Measurements from ENCODE around the gene ZNF827. TPM values are rescaled to one million over a fixed set of nuclear protein-coding genes. Genes with fewer than 3 reads are reported as not detected.

ZNF827 gene
- total RNA-seq, 1 experiment from 2014 or later = 29.4 TPM

DNA sequence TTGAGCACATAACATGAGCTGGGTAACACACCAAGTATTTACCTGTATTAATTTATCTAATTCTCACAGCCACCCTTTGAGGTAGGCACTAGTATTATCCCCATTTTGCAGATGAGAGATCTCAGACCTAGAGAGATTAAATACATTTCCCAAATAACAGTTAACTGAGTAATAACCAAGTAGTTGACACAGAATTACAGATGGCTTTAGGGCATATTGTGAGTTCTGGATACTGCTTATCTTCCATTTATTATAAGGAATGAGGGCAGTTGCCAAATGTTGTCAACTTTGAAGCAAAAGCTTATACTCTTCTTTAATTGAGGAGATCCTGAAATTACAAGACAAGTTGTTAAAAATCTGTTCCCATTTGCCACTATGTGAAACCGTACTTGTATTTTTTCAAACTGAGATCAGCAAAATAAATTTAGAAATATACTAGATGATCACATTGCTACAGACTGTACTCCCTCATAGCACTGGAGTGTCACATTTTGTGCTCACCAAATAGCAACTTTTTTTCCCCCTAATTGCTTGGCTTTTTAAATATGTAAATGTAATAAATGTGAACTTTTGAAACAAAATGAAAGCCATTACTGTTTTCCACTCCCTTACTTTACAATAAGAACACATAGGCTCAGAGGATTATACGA, 62.0 kb downstream of the ZNF827 start:
- H3K79me2 ChIP-seq (ENCODE audit: insufficient read depth, low read length) = peaks cover 3% of the 10 kb centered on the region; the same call in 1 of the 2 replicates

More for the DNA sequence above, 62.0 kb downstream of the ZNF827 start:
- no peak overlapping the region for H3K27ac ChIP-seq (ENCODE audit: insufficient read length, low read depth, low read length)
- no peak overlapping the region for H2BK12ac ChIP-seq (ENCODE audit: insufficient read length, low read depth, low read length)
- H3K14ac ChIP-seq (ENCODE audit: insufficient read depth, low read length) = no peak overlapping the region
- H2AFZ ChIP-seq (ENCODE audit: low read length) = no peak overlapping the region
- H2BK120ac ChIP-seq (ENCODE audit: low read depth, low read length, poor library complexity, severe bottlenecking) = no peak overlapping the region
- TF ChIP-seq, protein P1, sequence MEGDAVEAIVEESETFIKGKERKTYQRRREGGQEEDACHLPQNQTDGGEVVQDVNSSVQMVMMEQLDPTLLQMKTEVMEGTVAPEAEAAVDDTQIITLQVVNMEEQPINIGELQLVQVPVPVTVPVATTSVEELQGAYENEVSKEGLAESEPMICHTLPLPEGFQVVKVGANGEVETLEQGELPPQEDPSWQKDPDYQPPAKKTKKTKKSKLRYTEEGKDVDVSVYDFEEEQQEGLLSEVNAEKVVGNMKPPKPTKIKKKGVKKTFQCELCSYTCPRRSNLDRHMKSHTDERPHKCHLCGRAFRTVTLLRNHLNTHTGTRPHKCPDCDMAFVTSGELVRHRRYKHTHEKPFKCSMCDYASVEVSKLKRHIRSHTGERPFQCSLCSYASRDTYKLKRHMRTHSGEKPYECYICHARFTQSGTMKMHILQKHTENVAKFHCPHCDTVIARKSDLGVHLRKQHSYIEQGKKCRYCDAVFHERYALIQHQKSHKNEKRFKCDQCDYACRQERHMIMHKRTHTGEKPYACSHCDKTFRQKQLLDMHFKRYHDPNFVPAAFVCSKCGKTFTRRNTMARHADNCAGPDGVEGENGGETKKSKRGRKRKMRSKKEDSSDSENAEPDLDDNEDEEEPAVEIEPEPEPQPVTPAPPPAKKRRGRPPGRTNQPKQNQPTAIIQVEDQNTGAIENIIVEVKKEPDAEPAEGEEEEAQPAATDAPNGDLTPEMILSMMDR (conservative IDR thresholded peaks at IDR 0.05) = no peak
- H3K4me1 ChIP-seq (ENCODE audit: insufficient read depth, low read length) = 0 out of 2 replicates have a peak, but pooled peaks cover 2% of the 10 kb centered on the region
- H4K91ac ChIP-seq (ENCODE audit: insufficient read length, low read depth, low read length) = no peak overlapping the region
- DNase-seq = no peak
- no peak overlapping the region for H4K8ac ChIP-seq (replicated peaks; ENCODE audit: insufficient read length, low read depth, low read length)
- no peak overlapping the region for H3K18ac ChIP-seq (ENCODE audit: insufficient read length, low read depth, low read length)
- no peak overlapping the region for H4K5ac ChIP-seq (ENCODE audit: insufficient read length, low read depth, low read length)
- no peak overlapping the region for H2BK20ac ChIP-seq (ENCODE audit: low read depth, low read length, poor library complexity, severe bottlenecking)
- H3T11ph ChIP-seq (ENCODE audit: low read length) = no peak overlapping the region
- H3K9me3 Mint-ChIP-seq = no peaks in the 10 kb centered on the region
- H3K9ac ChIP-seq (ENCODE audit: extremely low read depth, insufficient read length, low read length) = no peak overlapping the region
- no peaks in the 10 kb centered on the region for H3K79me1 ChIP-seq (ENCODE audit: insufficient read depth, low read depth, low read length, poor library complexity, severe bottlenecking)
- H3K27me3 Mint-ChIP-seq (ENCODE audit: low read depth) = no peaks in the 10 kb centered on the region
- H3K23me2 ChIP-seq (ENCODE audit: insufficient read length, low read depth, low read length, poor library complexity, severe bottlenecking) = no peaks in the 10 kb centered on the region
- H3K56ac ChIP-seq (ENCODE audit: insufficient read length, low read depth, low read length) = no peak overlapping the region
- H3K4ac ChIP-seq (ENCODE audit: low read depth, low read length) = no peak overlapping the region
- H3K4me2 ChIP-seq (ENCODE audit: insufficient read depth, insufficient read length, low read length) = no peak overlapping the region
- H3K4me1 Mint-ChIP-seq = peaks cover 10% of the 10 kb centered on the region in 2 experiments
- no peak overlapping the region for H2BK15ac ChIP-seq (ENCODE audit: low read depth, low read length)
- no CpG with 5 or more reads among the region's 2 CpGs for WGBS (ENCODE audit: extremely low coverage, insufficient read length, low lambda C conversion rate)
- H3K27ac Mint-ChIP-seq = no peak overlapping the region
- H4K20me1 ChIP-seq (ENCODE audit: control insufficient read depth, insufficient read depth, insufficient read length) = peaks cover 2% of the 10 kb centered on the region
- no peak overlapping the region for H2BK5ac ChIP-seq (ENCODE audit: insufficient read length, low read length)
- H3K23ac ChIP-seq (ENCODE audit: insufficient read length, low read depth, low read length) = no peak overlapping the region
- H3K4me3 Mint-ChIP-seq = no peak overlapping the region
- H3K36me3 Mint-ChIP-seq (ENCODE audit: insufficient read depth in 1 of 3, low read depth in 3 of 3) = peaks cover 20 to 58% (median 35%) of the 10 kb centered on the region in 3 experiments; a peak in 6 of 7 replicates
- H3K27me3 ChIP-seq (ENCODE audit: insufficient read depth, low read length) = no peaks in the 10 kb centered on the region
- H2AK5ac ChIP-seq (ENCODE audit: insufficient read length, low read length) = no peak overlapping the region
- no peaks in the 10 kb centered on the region for H3K9me3 ChIP-seq (ENCODE audit: control insufficient read depth, low read depth, low read length)

All from H9 (cell line).